Right atrium auricular region (tissue), 2 donors: ENCODE data around the gene SPTSSB. TPM values are rescaled to one million over a fixed set of nuclear protein-coding genes. Genes with fewer than 3 reads are reported as not detected.

Source experiments
- DNase-seq: peaks from one replicate; pipeline ENCODE4 v3.0.0-alpha.2; 2019; ENCODE audit warnings: low spot score
- H3K27ac ChIP-seq, 2 donors: fragments of 200-600 bp; sonication (generic); 1 replicate in 1 of 2; 2 replicates in 1 of 2; pipeline ENCODE4 v1.5.1; 2016 to 2019
- H3K27me3 ChIP-seq, 2 donors: fragments of 200-600 bp; sonication (generic); one replicate each; pipeline versions ENCODE4 v1.5.1 to v1.6.0; 2017 to 2019
- H3K36me3 ChIP-seq: fragments of 200-600 bp; sonication (generic); one replicate; pipeline ENCODE4 v1.5.1; 2016
- H3K4me1 ChIP-seq, 2 donors: fragments of 200-600 bp; sonication (generic); one replicate each; pipeline versions ENCODE4 v1.5.1 to v1.6.0; 2017 to 2019
- H3K4me3 ChIP-seq, 2 donors: fragments of 200-600 bp; sonication (generic); 1 replicate in 1 of 2; 2 replicates in 1 of 2; pipeline ENCODE4 v1.5.1; 2017 to 2019; ENCODE audit warnings: mild to moderate bottlenecking in 1 of 2, moderate library complexity in 1 of 2
- H3K9me3 ChIP-seq, 2 donors: fragments of 200-600 bp; sonication (generic); one replicate each; pipeline ENCODE4 v1.5.1; 2019
- CTCF ChIP-seq, 2 donors: fragments of 200-600 bp; sonication (generic); IDR thresholded peaks; one replicate each; pipeline ENCODE4 v1.5.1; 2019; ENCODE audit warnings: antibody characterized with exemption in 2 of 2
- total RNA-seq, 2 donors: library from RNA; depleted of rRNA; stranded (reverse); fragments of >200 nt; gene quantifications; one replicate each; pipeline ENCODE4 v1.1.0, GENCODE V29; 2016

The SPTSSB gene
- total RNA-seq, 2 donors from 2014 or later = not detected

GRCh38 chr3:161400650-161401049 lies 29.3 kb upstream of the SPTSSB start:
- no peak for DNase-seq
- H3K27me3 ChIP-seq = no peaks in the 10 kb centered on the region
- no peak overlapping the region for H3K4me3 ChIP-seq
- H3K27ac ChIP-seq = no peak overlapping the region
- no peaks in the 10 kb centered on the region for H3K36me3 ChIP-seq
- H3K9me3 ChIP-seq = peaks cover 0 to 4% of the 10 kb centered on the region in 2 donors
- TF ChIP-seq CTCF (IDR thresholded peaks at IDR 0.05) = no peak
- no peaks in the 10 kb centered on the region for H3K4me1 ChIP-seq

DNA sequence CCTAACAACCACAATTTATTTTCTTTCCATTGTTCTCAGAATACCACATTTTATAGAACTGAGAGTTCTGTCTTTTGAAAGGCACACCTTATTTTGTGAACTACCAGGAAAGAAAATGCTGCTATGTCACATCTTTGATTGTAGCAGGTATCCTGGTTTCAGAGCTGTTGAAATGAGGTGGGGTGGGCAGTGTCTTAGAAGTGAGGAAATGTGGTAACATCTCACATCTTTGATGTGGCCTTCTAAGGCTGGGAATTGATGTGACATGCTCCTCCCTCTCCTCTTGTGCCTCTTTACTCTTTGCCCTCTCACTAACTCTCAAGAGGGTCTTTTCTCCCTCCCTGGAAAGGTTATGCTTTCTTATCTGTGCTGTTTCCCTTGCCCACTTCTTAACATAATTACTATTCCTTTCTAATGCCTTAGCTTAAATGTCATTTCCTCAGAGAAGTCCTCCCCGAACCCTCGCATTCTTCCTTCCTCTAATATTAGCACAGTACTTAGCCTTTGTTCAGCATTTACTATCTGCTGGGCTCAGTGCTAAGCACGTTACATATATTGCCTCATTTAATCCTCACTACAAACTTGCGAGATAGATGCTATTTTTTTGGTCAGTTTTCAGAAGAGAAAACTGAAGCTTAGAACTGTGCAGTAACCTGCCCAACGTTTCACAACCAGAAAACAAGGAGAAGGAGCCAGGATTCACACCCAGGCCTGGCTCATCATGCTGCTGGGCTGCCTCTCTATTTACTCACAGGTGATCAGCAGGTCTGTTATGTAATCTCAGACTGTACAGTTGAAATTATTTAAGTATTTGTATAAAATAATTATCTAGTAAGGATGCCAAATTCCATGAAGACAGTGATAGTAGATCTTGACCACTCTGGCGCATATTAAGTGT lies 24.0 kb upstream of the SPTSSB start:
- H3K9me3 ChIP-seq = peaks cover 0 to 4% of the 10 kb centered on the region in 2 donors
- TF ChIP-seq CTCF (IDR thresholded peaks at IDR 0.05) = no peak
- no peak for DNase-seq

GRCh38 chr3:161393803-161394202 lies 22.5 kb upstream of the SPTSSB start:
- Histone ChIP-seq H3K4me3 (no peak overlapping the region), H3K27ac (no peak overlapping the region), H3K9me3 (no peaks in the 10 kb centered on the region), H3K4me1 (no peaks in the 10 kb centered on the region), H3K36me3 (no peaks in the 10 kb centered on the region), H3K27me3 (no peaks in the 10 kb centered on the region)
- no peak for DNase-seq
- no peak for TF ChIP-seq CTCF (IDR thresholded peaks at IDR 0.05)

More for the DNA sequence above, 24.0 kb upstream of the SPTSSB start:
- no peaks in the 10 kb centered on the region for H3K27me3 ChIP-seq
- H3K36me3 ChIP-seq = no peaks in the 10 kb centered on the region
- no peaks in the 10 kb centered on the region for H3K4me1 ChIP-seq
- H3K4me3 ChIP-seq = no peak overlapping the region
- H3K27ac ChIP-seq = no peak overlapping the region

DNA sequence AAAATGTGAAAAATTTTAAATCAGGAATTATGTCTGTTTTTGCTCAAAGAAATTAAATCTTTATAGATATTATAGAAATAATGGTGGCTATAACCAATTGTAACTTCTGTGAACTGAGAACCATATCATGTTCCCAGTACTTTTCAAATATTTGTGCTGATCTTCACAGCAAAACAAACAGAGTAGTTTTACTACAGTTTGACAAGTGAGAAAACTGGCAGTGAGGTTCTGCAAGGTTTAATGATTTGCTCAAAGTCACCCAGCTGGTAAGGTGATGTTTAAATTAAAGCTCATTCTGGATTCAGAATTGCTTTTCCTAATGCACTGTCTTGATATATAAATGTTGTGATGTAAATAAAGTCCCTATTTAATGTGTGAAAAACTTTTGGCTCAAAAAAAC lies 22.0 kb upstream of the SPTSSB start:
- TF ChIP-seq CTCF (IDR thresholded peaks at IDR 0.05) = no peak

GRCh38 chr3:161392853-161393252 lies 21.5 kb upstream of the SPTSSB start:
- no peaks in the 10 kb centered on the region for H3K36me3 ChIP-seq
- no peak for DNase-seq
- TF ChIP-seq CTCF (IDR thresholded peaks at IDR 0.05) = no peak

More for the DNA sequence above, 22.0 kb upstream of the SPTSSB start:
- H3K4me1 ChIP-seq = no peaks in the 10 kb centered on the region
- H3K9me3 ChIP-seq = no peaks in the 10 kb centered on the region
- H3K36me3 ChIP-seq = no peaks in the 10 kb centered on the region
- no peaks in the 10 kb centered on the region for H3K27me3 ChIP-seq
- no peak overlapping the region for H3K27ac ChIP-seq
- H3K4me3 ChIP-seq = no peak overlapping the region
- no peak for DNase-seq

More at GRCh38 chr3:161392853-161393252, 21.5 kb upstream of the SPTSSB start:
- H3K9me3 ChIP-seq = no peaks in the 10 kb centered on the region
- H3K27me3 ChIP-seq = no peaks in the 10 kb centered on the region
- no peak overlapping the region for H3K27ac ChIP-seq
- H3K4me1 ChIP-seq = no peaks in the 10 kb centered on the region
- H3K4me3 ChIP-seq = no peak overlapping the region
